ENCODE measurements around the gene TRIM33.

The TRIM33 gene

GRCh38 chr1:114511032-114511785 lies at the start of gene TRIM33:
TSS of gene TRIM33 (minus strand) at chr1:114511203. CDS start at chr1:114511076, 127 bp downstream.
- DNase-seq: peak; percentile 88

GRCh38 chr1:114559356-114559755 lies 48.4 kb upstream of the TRIM33 start:
- DNase-seq: no peak

- peak; percentile 0 for DNase-seq
These were observed 47.5 kb upstream of the TRIM33 start for GRCh38 chr1:114558544-114558943.

- DNase-seq: no peak
These were observed 43.6 kb upstream of the TRIM33 start for GRCh38 chr1:114554577-114554976.

GRCh38 chr1:114552106-114552639 lies 41.2 kb upstream of the TRIM33 start:
- no peak for DNase-seq

- DNase-seq: no peak
These were observed 40.4 kb upstream of the TRIM33 start for GRCh38 chr1:114551400-114551799.

GRCh38 chr1:114550336-114550735 lies 39.3 kb upstream of the TRIM33 start:
- no peak for DNase-seq

GRCh38 chr1:114549137-114549536 lies 38.1 kb upstream of the TRIM33 start:
- DNase-seq: no peak

GRCh38 chr1:114547076-114547475 lies 36.1 kb upstream of the TRIM33 start:
- DNase-seq: no peak

- no peak for DNase-seq
These were observed 34.8 kb upstream of the TRIM33 start for GRCh38 chr1:114545796-114546195.

- DNase-seq: no peak
These were observed 34.3 kb upstream of the TRIM33 start for GRCh38 chr1:114545315-114545714.

GRCh38 chr1:114540821-114541220 lies 29.8 kb upstream of the TRIM33 start:
- no peak for DNase-seq

- no peak for DNase-seq
These were observed 29.3 kb upstream of the TRIM33 start for GRCh38 chr1:114540272-114540671.

- DNase-seq: no peak
These were observed 25.0 kb upstream of the TRIM33 start for GRCh38 chr1:114536043-114536442.

GRCh38 chr1:114535401-114535800 lies 24.4 kb upstream of the TRIM33 start:
- DNase-seq: no peak

- DNase-seq: no peak
These were observed 20.1 kb upstream of the TRIM33 start for GRCh38 chr1:114531094-114531493.

GRCh38 chr1:114530224-114530623 lies 19.2 kb upstream of the TRIM33 start:
- DNase-seq: no peak

GRCh38 chr1:114524944-114525343 lies 13.9 kb upstream of the TRIM33 start:
- no peak for DNase-seq

GRCh38 chr1:114522264-114522575 lies 11.2 kb upstream of the TRIM33 start:
- DNase-seq: no peak

- DNase-seq: no peak
These were observed 10.6 kb upstream of the TRIM33 start for GRCh38 chr1:114521396-114522263.

GRCh38 chr1:114517348-114517747 lies 6.3 kb upstream of the TRIM33 start:
- DNase-seq: no peak

- no peak for DNase-seq
These were observed 1.7 kb upstream of the TRIM33 start for GRCh38 chr1:114512595-114513280.

- DNase-seq: peak; percentile 37
These were observed 550 bp downstream of the TRIM33 start for GRCh38 chr1:114510274-114511031.
